K562 (cell line): Measurements from ENCODE around the gene ACTR3.

Experiments used
- BDP1 ChIP-seq: IDR thresholded peaks from 3 replicates; pipeline ENCODE4 v1.6.1; 2011; ENCODE audit not compliant: insufficient read length, insufficient read depth
- FIP1L1 ChIP-seq: fragments of 200-400 bp; formaldehyde crosslinking; IDR thresholded peaks from 2 replicates; pipeline ENCODE4 v1.6.1; 2018; ENCODE audit warnings: mild to moderate bottlenecking, low read depth, low read length; ENCODE audit not compliant: poor library complexity, severe bottlenecking
- GABPA ChIP-seq: fragments of 200-800 bp; sonication (Bioruptor generic); conservative IDR thresholded peaks from 2 replicates; pipeline ENCODE4 v1.6.1; 2016; ENCODE audit warnings: low read depth, missing genetic modification characterization, missing compliant biosample characterization
- HDAC6 ChIP-seq: IDR thresholded peaks from 2 replicates; pipeline ENCODE4 v1.6.1; 2012; ENCODE audit warnings: low read depth, mild to moderate bottlenecking, control low read depth, inconsistent platforms, low read length, moderate library complexity
- ID3 ChIP-seq, 2 experiments: fragments of 250-450 bp in 1 of 2; fragments of 450-650 bp in 1 of 2; sonication (Bioruptor Pico) in 1 of 2; IDR thresholded peaks; 2 replicates each; pipeline versions ENCODE4 v1.6.1 to v1.8.0; 2016 to 2021; ENCODE audit warnings: mild to moderate bottlenecking in 2 of 2, moderate library complexity in 2 of 2, missing compliant biosample characterization in 1 of 2, missing genetic modification characterization in 1 of 2
- MTA3 ChIP-seq: fragments of 450-650 bp; formaldehyde crosslinking; IDR thresholded peaks from 2 replicates; pipeline ENCODE4 v1.6.1; 2017; ENCODE audit warnings: mild to moderate bottlenecking, borderline replicate concordance
- NFE2L1 ChIP-seq: fragments of 450-650 bp; IDR thresholded peaks from 2 replicates; pipeline ENCODE4 v1.6.1; 2016; ENCODE audit warnings: missing genetic modification characterization, low read depth, mild to moderate bottlenecking, missing compliant biosample characterization, moderate library complexity, borderline replicate concordance
- TF ChIP-seq, protein P1 (sequence below), 3 experiments: fragments of 200-800 bp in 1 of 3; fragments of 250-450 bp in 1 of 3; fragments of 450-650 bp in 1 of 3; sonication (Bioruptor Pico) in 1 of 3; sonication (Bioruptor generic) in 1 of 3; formaldehyde crosslinking in 1 of 3; IDR thresholded peaks; 2 replicates each; pipeline versions ENCODE4 v1.6.1 to v1.8.0; 2016 to 2022; ENCODE audit warnings: mild to moderate bottlenecking in 2 of 3, missing genetic modification characterization in 2 of 3, missing compliant biosample characterization in 1 of 3, moderate library complexity in 1 of 3
- TF ChIP-seq, protein P2 (sequence below): sonication (generic); formaldehyde crosslinking; IDR thresholded peaks from 2 replicates; pipeline ENCODE4 v1.8.0; 2022; ENCODE audit warnings: mild to moderate bottlenecking, missing genetic modification reagents
- TF ChIP-seq, protein P3 (sequence below): fragments of 200-400 bp; formaldehyde crosslinking; IDR thresholded peaks from 2 replicates; pipeline ENCODE4 v1.6.1; 2017; ENCODE audit warnings: mild to moderate bottlenecking, low read depth, low read length, moderate library complexity

DNA sequence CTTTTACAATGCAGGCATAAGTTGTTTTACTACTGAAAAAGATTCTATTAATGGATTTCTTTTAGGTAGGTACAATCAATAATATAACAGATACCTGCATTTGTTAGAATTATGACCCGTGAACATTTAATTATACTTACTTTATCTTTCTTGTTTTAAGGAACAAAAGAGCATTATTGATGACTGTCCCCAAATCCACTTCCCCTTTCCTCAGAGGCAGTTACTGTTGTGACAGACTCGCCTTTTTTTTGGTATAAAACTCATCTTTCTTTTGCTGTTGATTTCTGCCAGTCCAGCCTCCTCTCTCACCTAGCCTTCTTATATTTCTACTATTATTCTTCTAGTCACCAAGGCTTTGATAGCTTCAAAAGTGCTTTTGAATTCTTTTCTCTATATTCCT, 12.1 kb downstream of the ACTR3 start:
- TF ChIP-seq FIP1L1 (no peak), ID3 (CRISPR knock-in tag; IDR thresholded peaks at IDR 0.05) (no peak), ID3 (tag; IDR thresholded peaks at IDR 0.05) (no peak), BDP1 (no peak), GABPA (tag) (no peak), NFE2L1 (tag) (no peak), HDAC6 (no peak), MTA3 (no peak)
- TF ChIP-seq, protein P1, sequence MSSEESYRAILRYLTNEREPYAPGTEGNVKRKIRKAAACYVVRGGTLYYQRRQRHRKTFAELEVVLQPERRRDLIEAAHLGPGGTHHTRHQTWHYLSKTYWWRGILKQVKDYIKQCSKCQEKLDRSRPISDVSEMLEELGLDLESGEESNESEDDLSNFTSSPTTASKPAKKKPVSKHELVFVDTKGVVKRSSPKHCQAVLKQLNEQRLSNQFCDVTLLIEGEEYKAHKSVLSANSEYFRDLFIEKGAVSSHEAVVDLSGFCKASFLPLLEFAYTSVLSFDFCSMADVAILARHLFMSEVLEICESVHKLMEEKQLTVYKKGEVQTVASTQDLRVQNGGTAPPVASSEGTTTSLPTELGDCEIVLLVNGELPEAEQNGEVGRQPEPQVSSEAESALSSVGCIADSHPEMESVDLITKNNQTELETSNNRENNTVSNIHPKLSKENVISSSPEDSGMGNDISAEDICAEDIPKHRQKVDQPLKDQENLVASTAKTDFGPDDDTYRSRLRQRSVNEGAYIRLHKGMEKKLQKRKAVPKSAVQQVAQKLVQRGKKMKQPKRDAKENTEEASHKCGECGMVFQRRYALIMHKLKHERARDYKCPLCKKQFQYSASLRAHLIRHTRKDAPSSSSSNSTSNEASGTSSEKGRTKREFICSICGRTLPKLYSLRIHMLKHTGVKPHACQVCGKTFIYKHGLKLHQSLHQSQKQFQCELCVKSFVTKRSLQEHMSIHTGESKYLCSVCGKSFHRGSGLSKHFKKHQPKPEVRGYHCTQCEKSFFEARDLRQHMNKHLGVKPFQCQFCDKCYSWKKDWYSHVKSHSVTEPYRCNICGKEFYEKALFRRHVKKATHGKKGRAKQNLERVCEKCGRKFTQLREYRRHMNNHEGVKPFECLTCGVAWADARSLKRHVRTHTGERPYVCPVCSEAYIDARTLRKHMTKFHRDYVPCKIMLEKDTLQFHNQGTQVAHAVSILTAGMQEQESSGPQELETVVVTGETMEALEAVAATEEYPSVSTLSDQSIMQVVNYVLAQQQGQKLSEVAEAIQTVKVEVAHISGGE (CRISPR knock-in tag; IDR thresholded peaks at IDR 0.05): no peak
- TF ChIP-seq, protein P2, sequence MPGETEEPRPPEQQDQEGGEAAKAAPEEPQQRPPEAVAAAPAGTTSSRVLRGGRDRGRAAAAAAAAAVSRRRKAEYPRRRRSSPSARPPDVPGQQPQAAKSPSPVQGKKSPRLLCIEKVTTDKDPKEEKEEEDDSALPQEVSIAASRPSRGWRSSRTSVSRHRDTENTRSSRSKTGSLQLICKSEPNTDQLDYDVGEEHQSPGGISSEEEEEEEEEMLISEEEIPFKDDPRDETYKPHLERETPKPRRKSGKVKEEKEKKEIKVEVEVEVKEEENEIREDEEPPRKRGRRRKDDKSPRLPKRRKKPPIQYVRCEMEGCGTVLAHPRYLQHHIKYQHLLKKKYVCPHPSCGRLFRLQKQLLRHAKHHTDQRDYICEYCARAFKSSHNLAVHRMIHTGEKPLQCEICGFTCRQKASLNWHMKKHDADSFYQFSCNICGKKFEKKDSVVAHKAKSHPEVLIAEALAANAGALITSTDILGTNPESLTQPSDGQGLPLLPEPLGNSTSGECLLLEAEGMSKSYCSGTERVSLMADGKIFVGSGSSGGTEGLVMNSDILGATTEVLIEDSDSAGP: no peak
- TF ChIP-seq, protein P3, sequence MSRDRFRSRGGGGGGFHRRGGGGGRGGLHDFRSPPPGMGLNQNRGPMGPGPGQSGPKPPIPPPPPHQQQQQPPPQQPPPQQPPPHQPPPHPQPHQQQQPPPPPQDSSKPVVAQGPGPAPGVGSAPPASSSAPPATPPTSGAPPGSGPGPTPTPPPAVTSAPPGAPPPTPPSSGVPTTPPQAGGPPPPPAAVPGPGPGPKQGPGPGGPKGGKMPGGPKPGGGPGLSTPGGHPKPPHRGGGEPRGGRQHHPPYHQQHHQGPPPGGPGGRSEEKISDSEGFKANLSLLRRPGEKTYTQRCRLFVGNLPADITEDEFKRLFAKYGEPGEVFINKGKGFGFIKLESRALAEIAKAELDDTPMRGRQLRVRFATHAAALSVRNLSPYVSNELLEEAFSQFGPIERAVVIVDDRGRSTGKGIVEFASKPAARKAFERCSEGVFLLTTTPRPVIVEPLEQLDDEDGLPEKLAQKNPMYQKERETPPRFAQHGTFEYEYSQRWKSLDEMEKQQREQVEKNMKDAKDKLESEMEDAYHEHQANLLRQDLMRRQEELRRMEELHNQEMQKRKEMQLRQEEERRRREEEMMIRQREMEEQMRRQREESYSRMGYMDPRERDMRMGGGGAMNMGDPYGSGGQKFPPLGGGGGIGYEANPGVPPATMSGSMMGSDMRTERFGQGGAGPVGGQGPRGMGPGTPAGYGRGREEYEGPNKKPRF: no peak
